ENCODE measurements around the gene HYAL2. TPM values are rescaled to one million over a fixed set of nuclear protein-coding genes. Genes with fewer than 3 reads are reported as not detected.

The HYAL2 gene
- total and polyA plus RNA-seq, 9 of the 15 experiments (the other 6 are each of a cell fraction or from before 2014, with no cell fraction given): 0.36 to 22.7 (median 11.4) TPM; not detected in 1

- TF ChIP-seq ARNT (IDR thresholded peaks at IDR 0.05) (no peak), ELK1 (CRISPR knock-in tag; IDR thresholded peaks at IDR 0.05) (no peak), ELF4 (CRISPR knock-in tag; IDR thresholded peaks at IDR 0.05) (no peak), CCNT2 (IDR thresholded peaks at IDR 0.05; ENCODE audit: borderline replicate concordance, extremely low read depth, insufficient read length, low read depth, low read length) (peak; percentile 22), ILK (tag; IDR thresholded peaks at IDR 0.05; ENCODE audit: borderline replicate concordance, low read depth) (no peak), MCM5 (IDR thresholded peaks at IDR 0.05; ENCODE audit: low read depth) (no peak), ZNF232 (CRISPR knock-in tag; IDR thresholded peaks at IDR 0.05) (no peak), MYNN (IDR thresholded peaks at IDR 0.05) (no peak), MYNN (CRISPR knock-in tag; IDR thresholded peaks at IDR 0.05) (no peak), ZC3H4 (CRISPR knock-in tag; IDR thresholded peaks at IDR 0.05; ENCODE audit: borderline replicate concordance) (no peak), KLF6 (CRISPR knock-in tag; IDR thresholded peaks at IDR 0.05; ENCODE audit: borderline replicate concordance) (0 out of 2 replicates have a peak, but pooled peaks have one; percentile 6), ZNF146 (CRISPR knock-in tag; IDR thresholded peaks at IDR 0.05; ENCODE audit: unreplicated experiment) (no peak), ZNF175 (CRISPR knock-in tag; IDR thresholded peaks at IDR 0.05; ENCODE audit: low read depth) (no peak), ZKSCAN3 (CRISPR knock-in tag; IDR thresholded peaks at IDR 0.05) (no peak), GABPA (tag; conservative IDR thresholded peaks at IDR 0.05; ENCODE audit: low read depth) (peak; percentile 93), DACH1 (IDR thresholded peaks at IDR 0.05; ENCODE audit: partially characterized antibody) (no peak), TCF3 (CRISPR knock-in tag; IDR thresholded peaks at IDR 0.05) (no peak), FOXA1 (IDR thresholded peaks at IDR 0.05; ENCODE audit: borderline replicate concordance) (no peak), SP1 (CRISPR knock-in tag; IDR thresholded peaks at IDR 0.05) (peak; percentile 74; the same call in 1 of the 2 replicates), HSF4 (CRISPR knock-in tag; IDR thresholded peaks at IDR 0.05; ENCODE audit: borderline replicate concordance) (no peak), ZNF77 (CRISPR knock-in tag; IDR thresholded peaks at IDR 0.05) (no peak)
- TF ChIP-seq, protein P1, sequence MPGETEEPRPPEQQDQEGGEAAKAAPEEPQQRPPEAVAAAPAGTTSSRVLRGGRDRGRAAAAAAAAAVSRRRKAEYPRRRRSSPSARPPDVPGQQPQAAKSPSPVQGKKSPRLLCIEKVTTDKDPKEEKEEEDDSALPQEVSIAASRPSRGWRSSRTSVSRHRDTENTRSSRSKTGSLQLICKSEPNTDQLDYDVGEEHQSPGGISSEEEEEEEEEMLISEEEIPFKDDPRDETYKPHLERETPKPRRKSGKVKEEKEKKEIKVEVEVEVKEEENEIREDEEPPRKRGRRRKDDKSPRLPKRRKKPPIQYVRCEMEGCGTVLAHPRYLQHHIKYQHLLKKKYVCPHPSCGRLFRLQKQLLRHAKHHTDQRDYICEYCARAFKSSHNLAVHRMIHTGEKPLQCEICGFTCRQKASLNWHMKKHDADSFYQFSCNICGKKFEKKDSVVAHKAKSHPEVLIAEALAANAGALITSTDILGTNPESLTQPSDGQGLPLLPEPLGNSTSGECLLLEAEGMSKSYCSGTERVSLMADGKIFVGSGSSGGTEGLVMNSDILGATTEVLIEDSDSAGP (CRISPR knock-in tag; IDR thresholded peaks at IDR 0.05): no peak
- TF ChIP-seq, protein P2, sequence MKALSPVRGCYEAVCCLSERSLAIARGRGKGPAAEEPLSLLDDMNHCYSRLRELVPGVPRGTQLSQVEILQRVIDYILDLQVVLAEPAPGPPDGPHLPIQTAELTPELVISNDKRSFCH (CRISPR knock-in tag; IDR thresholded peaks at IDR 0.05): no peak
- TF ChIP-seq, protein P2 (tag; IDR thresholded peaks at IDR 0.05): no peak
- TF ChIP-seq, protein P3, sequence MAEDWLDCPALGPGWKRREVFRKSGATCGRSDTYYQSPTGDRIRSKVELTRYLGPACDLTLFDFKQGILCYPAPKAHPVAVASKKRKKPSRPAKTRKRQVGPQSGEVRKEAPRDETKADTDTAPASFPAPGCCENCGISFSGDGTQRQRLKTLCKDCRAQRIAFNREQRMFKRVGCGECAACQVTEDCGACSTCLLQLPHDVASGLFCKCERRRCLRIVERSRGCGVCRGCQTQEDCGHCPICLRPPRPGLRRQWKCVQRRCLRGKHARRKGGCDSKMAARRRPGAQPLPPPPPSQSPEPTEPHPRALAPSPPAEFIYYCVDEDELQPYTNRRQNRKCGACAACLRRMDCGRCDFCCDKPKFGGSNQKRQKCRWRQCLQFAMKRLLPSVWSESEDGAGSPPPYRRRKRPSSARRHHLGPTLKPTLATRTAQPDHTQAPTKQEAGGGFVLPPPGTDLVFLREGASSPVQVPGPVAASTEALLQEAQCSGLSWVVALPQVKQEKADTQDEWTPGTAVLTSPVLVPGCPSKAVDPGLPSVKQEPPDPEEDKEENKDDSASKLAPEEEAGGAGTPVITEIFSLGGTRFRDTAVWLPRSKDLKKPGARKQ (CRISPR knock-in tag; IDR thresholded peaks at IDR 0.05): no peak
These were observed 36.6 kb upstream of the HYAL2 start, which contains the start of gene TMEM115 (continued) for GRCh38 chr3:50358911-50359759.
